Adipose tissue (tissue), 3 donors: Measurements from ENCODE around the gene FXR2. TPM values are rescaled to one million over a fixed set of nuclear protein-coding genes. Genes with fewer than 3 reads are reported as not detected.
"Not testable (repeated sequence)": the region's sequence is repeated elsewhere in the genome, so short reads cannot be mapped to it uniquely, and the experiment has no call there.

ENCODE experiments used
- H3K27ac ChIP-seq: one replicate; pipeline ENCODE4 v1.5.1; 2013; ENCODE audit warnings: low read depth, low read length
- WGBS, 3 donors: extraction: QIAGEN DNeasy Blood & Tissue Kit; methylation state at CpG; one replicate each; pipeline ENCODE4 v1.1.7; 2013; 5-methylcytosine and 5-hydroxymethylcytosine counted together
- polyA plus RNA-seq, 3 donors: library from polyadenylated mRNA; stranded (reverse); fragments of 200-250 nt; gene quantifications; one replicate each; pipeline ENCODE4 v1.2.3, GENCODE V29; 2013
- donor health status: healthy with polysubstance abuse.
- donor health status: Bipolar disorder and iron deficiency.
- donor health status: healthy.

FXR2 gene
- polyA plus RNA-seq, result 10 to 100 TPM; 14.7 to 29.9 (median 23.3) TPM

DNA sequence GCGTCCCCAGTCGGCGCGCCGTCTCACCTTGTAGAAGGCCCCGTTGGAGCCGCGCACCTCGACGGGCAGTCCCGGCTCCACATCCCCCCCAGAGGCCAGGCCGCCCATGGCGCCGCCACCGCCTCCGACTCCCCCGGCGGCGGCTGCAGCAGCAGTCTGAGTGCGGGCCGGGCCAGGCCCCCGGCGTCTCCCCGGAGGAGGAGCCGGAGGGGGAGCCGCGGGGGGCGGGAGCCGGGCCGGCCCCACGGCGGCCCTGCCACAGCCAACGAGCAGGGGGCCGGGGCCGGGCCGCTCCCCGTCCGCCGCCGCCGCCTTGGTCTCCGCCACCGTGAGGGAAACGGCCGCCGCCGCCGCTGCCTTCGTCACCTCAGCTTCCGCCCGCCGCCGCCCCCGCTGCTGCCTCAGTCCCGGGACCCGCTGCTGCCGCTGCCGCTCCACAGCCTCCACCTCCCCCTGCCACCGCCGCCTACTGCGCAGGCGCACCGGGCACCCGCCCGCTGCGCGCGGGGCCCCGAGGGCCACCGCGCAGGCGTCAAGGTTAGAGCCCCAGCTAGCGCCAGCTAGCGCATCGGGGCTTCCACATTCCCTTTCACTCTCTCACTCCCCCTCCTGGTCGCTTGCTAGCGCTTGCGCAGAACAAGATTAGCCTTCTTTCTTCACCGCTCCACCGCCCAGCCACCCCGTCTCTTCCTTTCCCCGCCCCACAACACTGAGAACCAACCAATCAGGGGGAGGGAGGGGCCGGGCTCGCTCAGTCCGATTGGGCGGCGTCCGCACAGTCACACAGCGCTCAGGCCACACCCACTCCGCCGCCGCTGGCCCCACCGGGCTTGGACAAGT, at the start of gene FXR2:
Gene FXR2 (minus strand): TSS at position 473 of the 840 bp plus-strand sequence. CDS start 365 bp downstream, at position 108.
- 0 to 1% (median 0%) methylated on average over 58 to 93 of the region's 93 CpGs for WGBS, 3 donors
- peak within 1 kb of the TSS; percentile 64 for H3K27ac ChIP-seq

- no peak overlapping the region for H3K27ac ChIP-seq
- WGBS, 3 donors, result 35 to 61% (median 59%) methylated on average over 9 to 10 of the region's 10 CpGs
These were observed 42.4 kb upstream of the FXR2 start for GRCh38 chr17:7656958-7657609.

DNA sequence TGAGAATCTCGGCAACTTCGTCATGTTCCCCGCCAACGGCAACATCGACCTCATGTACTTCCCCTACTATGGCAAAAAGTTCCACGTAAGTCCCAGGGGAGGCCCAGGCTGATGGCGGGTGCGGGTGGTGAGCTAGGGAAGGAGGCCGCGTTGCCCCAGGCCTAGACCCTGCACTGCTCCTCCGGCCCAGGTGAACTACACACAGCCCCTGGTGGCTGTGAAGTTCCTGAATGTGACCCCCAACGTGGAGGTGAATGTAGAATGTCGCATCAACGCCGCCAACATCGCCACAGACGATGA, 40.8 kb upstream of the FXR2 start:
- 89 to 90% (median 90%) methylated on average over 17 of the region's 17 CpGs for WGBS, 3 donors
- no peak overlapping the region for H3K27ac ChIP-seq

DNA sequence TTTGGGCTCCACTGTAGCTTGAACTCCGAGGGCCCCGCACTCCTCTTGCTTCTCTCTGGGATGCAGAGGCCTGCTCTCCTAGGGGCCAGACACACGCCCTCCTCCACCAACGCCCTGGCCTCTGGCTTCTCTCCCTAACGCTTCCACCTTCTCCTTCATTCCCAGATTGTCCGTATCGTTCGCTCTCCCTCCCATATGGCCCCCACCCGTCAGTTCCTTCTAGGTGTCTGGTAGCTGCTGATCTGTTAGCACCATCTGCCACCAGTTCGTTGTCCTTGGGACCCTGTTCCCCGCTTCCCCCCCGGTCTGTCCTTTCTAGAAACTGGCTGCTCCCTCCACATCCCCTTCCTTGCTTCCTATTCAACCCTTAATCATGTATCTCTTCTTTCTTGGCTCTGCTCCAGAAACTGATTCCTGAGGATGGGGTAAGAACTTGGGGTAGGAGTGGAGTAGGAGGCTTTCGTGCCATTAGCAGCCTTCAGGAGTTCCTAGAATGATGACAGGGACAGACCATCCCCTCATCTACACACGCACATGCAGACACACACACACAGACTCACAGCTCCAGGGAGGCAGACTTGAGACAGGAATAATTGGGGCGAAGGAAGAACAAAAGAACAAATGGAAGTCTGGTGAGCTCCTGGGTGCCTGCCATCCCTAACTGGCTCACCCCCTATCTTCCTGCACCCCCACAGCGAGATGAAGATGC, 40.3 kb upstream of the FXR2 start:
- WGBS, 3 donors, result 74 to 83% (median 81%) methylated on average over 16 of the region's 16 CpGs
- no peak overlapping the region for H3K27ac ChIP-seq

DNA sequence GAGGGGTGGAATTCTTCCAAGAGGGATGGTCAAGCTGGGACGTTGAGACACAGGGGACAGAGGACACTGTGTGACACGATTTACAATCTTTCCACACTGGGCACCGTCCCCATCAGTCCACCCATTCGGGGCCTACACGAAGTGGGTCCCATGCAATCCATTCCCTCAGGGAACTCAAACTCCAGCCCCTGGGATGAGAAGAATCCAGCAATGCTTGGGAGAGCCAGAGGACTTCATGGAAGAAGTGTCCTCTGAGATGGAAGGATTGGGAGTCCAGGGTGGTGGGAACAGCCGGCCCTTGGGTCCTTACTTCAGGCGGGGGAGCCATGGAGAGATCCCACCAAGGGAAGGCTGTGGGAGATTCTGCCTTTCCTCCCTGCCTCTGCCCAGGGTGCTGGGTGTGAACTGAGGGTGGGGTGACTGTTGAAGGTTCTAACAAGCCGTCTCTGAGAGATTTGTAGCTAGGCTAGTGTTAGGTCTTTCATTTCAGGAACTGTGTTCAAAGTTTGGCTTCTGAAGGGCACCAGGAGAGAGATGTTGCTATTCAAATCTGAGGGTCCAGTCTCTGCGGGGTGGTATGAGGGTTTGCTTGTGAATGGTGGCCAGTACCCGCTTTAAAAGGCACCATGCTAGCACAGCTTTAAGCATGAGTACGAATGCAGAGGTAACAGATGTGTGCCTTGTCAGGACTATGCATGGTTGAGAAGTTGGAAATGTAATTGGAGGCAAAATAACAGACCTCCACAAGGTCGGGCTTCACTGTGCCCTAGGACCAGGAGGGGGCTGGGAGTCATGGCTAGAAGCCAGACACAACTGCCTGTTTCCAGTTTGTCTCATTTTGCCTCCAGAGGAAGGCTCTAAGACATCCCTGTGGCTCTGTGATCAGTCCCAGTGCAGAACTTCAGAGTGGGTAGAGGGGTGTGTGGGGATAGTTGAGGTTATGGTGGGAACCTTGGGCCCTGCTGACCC, 38.0 kb upstream of the FXR2 start:
- no peak overlapping the region for H3K27ac ChIP-seq
- 57 to 75% (median 67%) methylated on average over 12 of the region's 12 CpGs for WGBS, 3 donors

GRCh38 chr17:7651665-7652387, 37.1 kb upstream of the FXR2 start:
- H3K27ac ChIP-seq, result no peak overlapping the region
- WGBS, 3 donors, result 5 to 11% (median 8%) methylated on average over 35 to 54 of the region's 54 CpGs

DNA sequence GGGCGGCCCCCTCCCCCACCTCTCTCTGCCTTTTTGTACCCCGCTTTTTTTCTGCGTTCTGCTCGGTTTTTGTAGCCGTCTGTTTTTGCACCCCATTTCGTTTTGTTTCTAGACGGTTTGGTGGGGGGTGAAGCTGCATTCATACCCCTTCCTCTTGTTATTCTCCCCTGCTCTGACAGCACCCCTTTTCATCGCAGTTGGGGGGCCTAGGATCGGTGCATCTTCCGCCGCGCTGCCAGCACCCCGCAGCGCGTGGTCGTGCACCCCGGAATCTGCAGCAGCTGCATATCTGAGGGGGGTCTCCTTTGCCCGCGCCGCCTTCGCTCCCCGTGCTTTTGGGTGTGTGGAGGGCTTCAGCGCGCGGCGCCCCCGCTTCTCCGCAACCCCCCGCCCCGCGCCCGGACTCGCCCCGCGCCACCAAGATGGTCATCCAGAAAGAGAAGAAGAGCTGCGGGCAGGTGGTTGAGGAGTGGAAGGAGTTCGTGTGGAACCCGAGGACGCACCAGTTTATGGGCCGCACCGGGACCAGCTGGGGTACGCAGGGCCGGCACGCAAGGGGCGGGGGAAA, 36.5 kb upstream of the FXR2 start:
- no peak overlapping the region for H3K27ac ChIP-seq
- WGBS, 3 donors, result 0 to 2% (median 1%) methylated on average over 29 to 45 of the region's 45 CpGs

DNA sequence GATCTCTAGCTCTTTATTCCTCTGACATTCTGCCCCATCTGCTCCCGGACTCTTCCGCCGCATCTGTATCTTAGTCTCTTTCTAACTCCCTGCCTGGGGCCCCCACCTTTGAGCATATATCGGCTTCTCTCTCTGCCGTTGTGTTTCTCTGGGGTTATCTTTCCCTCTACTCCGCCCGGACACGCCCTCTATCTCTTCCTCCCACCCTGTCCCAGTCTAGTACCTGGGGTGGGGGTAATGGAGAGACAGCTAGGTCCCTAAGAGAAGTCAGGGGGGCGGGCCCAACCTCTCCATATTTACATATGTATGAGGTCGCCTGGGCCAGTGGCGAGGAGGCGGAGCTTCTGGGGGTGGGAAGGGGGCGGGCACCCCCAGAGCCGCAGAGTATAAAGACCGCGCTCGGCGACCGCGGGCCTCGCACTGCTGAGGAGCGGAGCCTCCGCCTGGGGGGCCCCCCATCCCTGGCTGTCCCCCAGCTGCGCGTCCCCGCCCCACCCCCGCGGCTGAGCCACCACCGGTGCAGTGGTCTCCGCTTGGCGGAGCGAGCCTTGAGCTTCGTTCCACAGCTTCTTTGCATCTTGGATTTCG, 35.9 kb upstream of the FXR2 start, which contains the start of gene ATP1B2:
Gene ATP1B2 (plus strand): TSS at position 418 of the 588 bp plus-strand sequence. CDS start 593 bp downstream, outside the sequence.
- no peak within 1 kb of the TSS for H3K27ac ChIP-seq
- 1 to 2% (median 1%) methylated on average over 22 to 34 of the region's 34 CpGs for WGBS, 3 donors

DNA sequence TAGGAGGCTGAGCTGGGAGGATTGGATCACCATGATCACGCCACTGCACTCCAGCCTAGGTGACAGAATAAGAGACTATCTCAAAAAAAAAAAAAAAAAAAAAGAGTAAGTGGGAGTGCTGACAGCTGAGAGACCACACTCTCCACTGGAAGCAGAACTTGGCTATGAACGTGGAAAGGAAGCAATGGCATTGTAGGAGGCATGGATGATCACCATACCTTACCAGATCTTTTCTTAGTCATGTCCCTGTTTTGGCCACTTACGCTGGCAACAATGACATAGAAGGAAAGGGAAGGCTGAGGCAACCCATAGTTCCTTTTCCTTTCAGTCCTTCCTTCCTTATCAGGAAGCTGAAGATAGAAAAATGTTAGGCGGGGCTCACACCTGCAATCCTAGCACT, 32.3 kb upstream of the FXR2 start:
- WGBS, 3 donors, result 54 to 70% (median 60%) methylated on average over 4 of the region's 4 CpGs
- no peak overlapping the region for H3K27ac ChIP-seq

- no peak overlapping the region for H3K27ac ChIP-seq
- 64 to 76% (median 72%) methylated on average over 9 of the region's 9 CpGs for WGBS, 3 donors
These were observed 31.8 kb upstream of the FXR2 start for GRCh38 chr17:7646457-7646856.

DNA sequence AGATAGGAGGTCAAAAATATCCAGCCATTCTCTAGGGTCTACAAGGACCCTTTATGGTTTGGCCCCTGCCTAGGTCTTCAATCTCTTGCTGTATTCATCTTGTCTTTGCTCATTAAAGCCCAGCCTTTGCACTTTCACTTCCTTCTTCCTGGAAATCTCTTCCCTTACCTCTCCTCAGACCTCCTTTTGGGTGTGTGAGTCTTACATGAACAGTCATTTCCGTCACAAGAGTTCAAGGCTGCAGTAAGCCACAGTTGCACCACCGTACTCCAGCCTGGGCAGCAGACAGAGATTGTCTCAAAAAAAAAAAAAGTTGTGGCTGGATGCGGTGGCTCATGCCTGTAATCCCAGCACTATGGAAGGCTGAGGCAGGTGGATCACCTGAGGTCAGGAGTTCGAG, 30.1 kb upstream of the FXR2 start:
- WGBS, 3 donors, result 82 to 91% (median 82%) methylated on average over 4 of the region's 4 CpGs
- H3K27ac ChIP-seq, result no peak overlapping the region

GRCh38 chr17:7641635-7642034, 26.9 kb upstream of the FXR2 start:
- WGBS, 3 donors, result 55 to 69% (median 58%) methylated on average over 7 of the region's 7 CpGs
- not testable (repeated sequence) for H3K27ac ChIP-seq

GRCh38 chr17:7640783-7641182, 26.1 kb upstream of the FXR2 start:
- no peak overlapping the region for H3K27ac ChIP-seq
- WGBS, 3 donors, result 90 to 96% (median 95%) methylated on average over 25 to 26 of the region's 26 CpGs

DNA sequence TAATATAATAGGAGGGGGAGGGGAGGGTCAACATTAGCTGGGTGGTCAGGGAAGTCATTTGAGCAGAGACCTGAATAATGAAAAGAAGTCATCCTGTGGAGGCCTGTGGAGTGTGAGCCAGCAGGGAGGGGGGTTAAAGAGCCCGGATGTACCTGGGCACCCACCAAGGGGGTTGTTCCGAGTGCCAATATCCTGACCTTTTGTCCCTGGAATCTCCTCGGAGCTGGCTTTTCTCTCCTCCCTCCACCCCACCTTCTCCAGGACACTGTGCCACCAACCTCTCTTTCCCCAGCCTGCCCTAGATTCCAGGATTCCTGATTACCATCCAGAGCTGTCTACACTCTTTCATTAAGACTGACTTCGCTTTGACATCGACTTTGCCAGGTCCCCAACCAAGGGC, 21.5 kb upstream of the FXR2 start:
- no peak overlapping the region for H3K27ac ChIP-seq
- 59 to 82% (median 76%) methylated on average over 5 of the region's 5 CpGs for WGBS, 3 donors

DNA sequence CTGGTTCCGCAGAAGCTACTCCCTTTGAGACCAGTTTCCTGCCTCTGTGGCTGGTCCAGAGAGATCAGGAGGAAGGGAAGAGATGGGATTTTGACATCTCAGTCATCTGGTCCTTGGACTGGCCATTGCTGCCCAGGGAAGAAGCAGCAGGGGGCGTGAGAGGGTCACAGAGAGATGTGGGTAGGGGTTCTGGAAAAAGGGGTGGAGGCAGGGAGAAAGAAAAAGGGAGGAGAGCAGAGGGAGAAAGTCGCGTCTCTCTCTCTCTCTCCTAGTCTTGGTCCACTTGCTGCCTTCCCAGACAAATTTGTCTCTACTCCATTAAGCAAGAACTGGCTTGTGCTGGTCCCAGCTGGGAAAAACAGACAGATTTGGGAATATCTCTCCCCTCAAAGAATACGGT, 19.7 kb upstream of the FXR2 start:
- H3K27ac ChIP-seq, result no peak overlapping the region
- WGBS, 3 donors, result 25 to 44% (median 32%) methylated on average over 5 of the region's 5 CpGs

DNA sequence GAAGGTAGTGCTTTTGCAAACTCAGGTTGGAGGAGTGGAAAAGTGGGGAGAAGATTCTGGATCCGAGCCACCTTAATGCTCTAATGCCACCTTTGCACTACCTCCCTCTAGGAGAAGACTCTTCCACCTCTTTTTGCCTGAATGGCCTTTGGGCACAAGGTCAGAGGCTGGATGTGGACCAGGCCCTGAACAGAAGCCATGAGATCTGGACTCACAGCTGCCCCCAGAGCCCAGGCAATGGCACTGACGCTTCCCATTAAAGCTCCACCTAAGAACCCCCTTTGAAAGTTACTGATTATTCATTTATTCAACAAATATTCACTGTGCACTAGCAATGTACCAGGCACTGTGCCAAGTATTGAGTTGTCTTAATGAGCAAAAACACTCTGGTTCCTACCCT, 18.4 kb upstream of the FXR2 start:
- 69 to 91% (median 76%) methylated on average over 2 of the region's 2 CpGs for WGBS, 3 donors

DNA sequence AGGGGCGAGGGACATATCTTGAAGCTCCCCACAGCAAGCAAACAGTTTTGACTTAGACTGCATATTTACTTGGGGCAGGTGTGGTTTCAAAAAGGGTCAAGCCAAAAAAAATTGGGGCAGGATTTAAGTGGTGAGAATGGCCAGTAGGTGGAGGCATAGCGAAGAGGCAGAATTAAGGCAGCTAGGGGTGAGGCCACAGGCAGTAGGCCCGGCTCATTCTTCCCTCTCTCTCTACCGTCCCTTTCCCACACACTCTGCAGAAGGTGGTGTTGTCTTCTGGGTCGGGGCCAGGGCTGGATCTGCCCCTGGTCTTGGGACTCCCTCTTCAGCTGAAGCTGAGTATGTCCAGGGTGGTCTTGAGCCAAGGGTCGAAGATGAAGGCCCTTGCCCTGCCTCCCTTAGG, 17.8 kb upstream of the FXR2 start:
- 34 to 48% (median 44%) methylated on average over 6 of the region's 6 CpGs for WGBS, 3 donors
- H3K27ac ChIP-seq, result no peak overlapping the region

More for the DNA sequence above, 18.4 kb upstream of the FXR2 start:
- no peak overlapping the region for H3K27ac ChIP-seq
